Middle frontal gyrus (tissue), 1 donor: ENCODE measurements around the gene PPP2R2C.

Source experiments
- DNase-seq: peaks from one replicate; pipeline ENCODE4 v3.0.0-alpha.2; 2015; ENCODE audit warnings: low spot score; ENCODE audit errors: extremely low spot score

PPP2R2C gene

GRCh38 chr4:6494431-6495295 is 22.2 kb upstream of the PPP2R2C start:
- no peak for DNase-seq

GRCh38 chr4:6493658-6494304 is 21.4 kb upstream of the PPP2R2C start:
- DNase-seq: no peak

GRCh38 chr4:6492861-6493657 is 20.6 kb upstream of the PPP2R2C start:
- DNase-seq: no peak

GRCh38 chr4:6492027-6492590 is 19.7 kb upstream of the PPP2R2C start:
- no peak for DNase-seq

- DNase-seq: no peak
Observed at GRCh38 chr4:6491235-6491634, 18.8 kb upstream of the PPP2R2C start.

GRCh38 chr4:6489927-6490326 is 17.5 kb upstream of the PPP2R2C start:
- DNase-seq: no peak

- DNase-seq: no peak
Observed at GRCh38 chr4:6487466-6487865, 15.1 kb upstream of the PPP2R2C start.

- DNase-seq: no peak
Observed at GRCh38 chr4:6480534-6481088, 8.2 kb upstream of the PPP2R2C start.

- no peak for DNase-seq
Observed at GRCh38 chr4:6478546-6479220, 6.3 kb upstream of the PPP2R2C start.

GRCh38 chr4:6476893-6477292 is 4.5 kb upstream of the PPP2R2C start:
- no peak for DNase-seq

GRCh38 chr4:6475492-6476020 is 3.1 kb upstream of the PPP2R2C start:
- no peak for DNase-seq

- no peak for DNase-seq
Observed at GRCh38 chr4:6474705-6475457, 2.5 kb upstream of the PPP2R2C start.

GRCh38 chr4:6474053-6474568 is 1.7 kb upstream of the PPP2R2C start:
- no peak for DNase-seq

GRCh38 chr4:6473264-6474052 is 1.0 kb upstream of the PPP2R2C start:
- no peak for DNase-seq

- DNase-seq: no peak
Observed at GRCh38 chr4:6472008-6472386, 417 bp downstream of the PPP2R2C start.

- DNase-seq: no peak
Observed at GRCh38 chr4:6471307-6472007, 957 bp downstream of the PPP2R2C start.

GRCh38 chr4:6470502-6471306 is 1.7 kb downstream of the PPP2R2C start:
- no peak for DNase-seq
